Immature natural killer cell (primary cell): Measurements from ENCODE around the gene VGLL1. TPM values are rescaled to one million over a fixed set of nuclear protein-coding genes. Genes with fewer than 3 reads are reported as not detected.

Experiments
- DNase-seq, 3 donors: peaks; one replicate each; pipeline ENCODE4 v3.0.0; 2022; ENCODE audit warnings: mixed read lengths in 1 of 3
- H3K27ac Mint-ChIP-seq, 6 donors: one replicate each; pipeline ENCODE4 v1.8.0; 2020; ENCODE audit warnings: mixed read lengths in 6 of 6, mild to moderate bottlenecking in 5 of 6, inconsistent platforms in 4 of 6, moderate library complexity in 3 of 6
- H3K27me3 Mint-ChIP-seq, 3 donors: one replicate each; pipeline ENCODE4 v1.8.0; 2020 to 2021; ENCODE audit warnings: low read depth in 3 of 3, mild to moderate bottlenecking in 3 of 3, mixed read lengths in 3 of 3, moderate library complexity in 3 of 3, inconsistent platforms in 1 of 3
- H3K36me3 Mint-ChIP-seq, 3 donors: one replicate each; pipeline ENCODE4 v1.8.0; 2020; ENCODE audit warnings: mixed read lengths in 3 of 3, inconsistent platforms in 2 of 3, mild to moderate bottlenecking in 2 of 3
- H3K4me1 Mint-ChIP-seq, 2 donors: one replicate each; pipeline ENCODE4 v1.8.0; 2020; ENCODE audit warnings: inconsistent platforms in 2 of 2, mild to moderate bottlenecking in 2 of 2, mixed read lengths in 2 of 2, moderate library complexity in 1 of 2
- H3K4me3 Mint-ChIP-seq, 5 donors: one replicate each; pipeline ENCODE4 v1.8.0; 2020; ENCODE audit warnings: mild to moderate bottlenecking in 5 of 5, mixed read lengths in 5 of 5, inconsistent platforms in 3 of 5, moderate library complexity in 3 of 5
- H3K9me3 Mint-ChIP-seq, 6 donors: one replicate each; pipeline ENCODE4 v1.8.0; 2020; ENCODE audit warnings: mild to moderate bottlenecking in 6 of 6, mixed read lengths in 6 of 6, inconsistent platforms in 4 of 6, moderate library complexity in 3 of 6
- polyA plus RNA-seq, 3 donors: library from polyadenylated mRNA; unstranded; fragments of 300-500 nt; fragmentation: Illumina TruSeq; gene quantifications; one replicate each; pipeline ENCODE4 v1.2.3, GENCODE V29; 2021

The VGLL1 gene
- polyA plus RNA-seq = not detected

GRCh38 chrX:136531951-136532350, at the start of gene VGLL1:
Gene VGLL1 (plus strand): TSS chrX:136532215. CDS start chrX:136536021, 3,806 bp downstream.
- Mint-ChIP-seq H3K4me3 (no peak within 1 kb of the TSS), H3K36me3 (peaks cover 0 to 4% (median 0%) of the 10 kb centered on the region in 3 donors), H3K4me1 (no peaks in the 10 kb centered on the region), H3K27me3 (peaks cover 4 to 15% (median 4%) of the 10 kb centered on the region in 3 donors), H3K27ac (no peak within 1 kb of the TSS), H3K9me3 (peaks cover 0 to 2% (median 0%) of the 10 kb centered on the region in 6 donors)
- DNase-seq = no peak

- peaks cover 0 to 2% (median 0%) of the 10 kb centered on the region in 6 donors for H3K9me3 Mint-ChIP-seq
- H3K27me3 Mint-ChIP-seq = peaks cover 5 to 26% (median 8%) of the 10 kb centered on the region in 3 donors
- H3K4me3 Mint-ChIP-seq = no peak within 1 kb of the TSS
- H3K36me3 Mint-ChIP-seq = no peaks in the 10 kb centered on the region
- H3K4me1 Mint-ChIP-seq = no peaks in the 10 kb centered on the region
- no peak within 1 kb of the TSS for H3K27ac Mint-ChIP-seq
- no peak for DNase-seq
Measured at GRCh38 chrX:136487647-136488046, 44.4 kb upstream of the VGLL1 start, which contains the start of gene BRS3. Gene BRS3 (plus strand): TSS chrX:136487947. CDS start chrX:136488115, 168 bp downstream.

- no peak overlapping the region for H3K27ac Mint-ChIP-seq
- DNase-seq = no peak
- no peak overlapping the region for H3K4me3 Mint-ChIP-seq
- no peaks in the 10 kb centered on the region for H3K4me1 Mint-ChIP-seq
- H3K9me3 Mint-ChIP-seq = no peaks in the 10 kb centered on the region
- H3K27me3 Mint-ChIP-seq = peaks cover 2 to 26% (median 8%) of the 10 kb centered on the region in 3 donors
- no peaks in the 10 kb centered on the region for H3K36me3 Mint-ChIP-seq
Measured at GRCh38 chrX:136488706-136489105, 43.3 kb upstream of the VGLL1 start.

- Mint-ChIP-seq H3K27me3 (peaks cover 2 to 32% (median 12%) of the 10 kb centered on the region in 3 donors), H3K9me3 (no peaks in the 10 kb centered on the region), H3K4me3 (no peak overlapping the region), H3K36me3 (no peaks in the 10 kb centered on the region), H3K27ac (no peak overlapping the region), H3K4me1 (peaks cover 6% of the 10 kb centered on the region in 2 donors)
- no peak for DNase-seq
Measured at GRCh38 chrX:136491832-136492231, 40.2 kb upstream of the VGLL1 start.

GRCh38 chrX:136493011-136493410, 39.0 kb upstream of the VGLL1 start:
- Mint-ChIP-seq H3K4me1 (peaks cover 8 to 9% of the 10 kb centered on the region in 2 donors), H3K9me3 (no peaks in the 10 kb centered on the region), H3K36me3 (no peaks in the 10 kb centered on the region), H3K4me3 (no peak overlapping the region), H3K27me3 (peaks cover 2 to 30% (median 14%) of the 10 kb centered on the region in 3 donors), H3K27ac (no peak overlapping the region)
- no peak for DNase-seq

- Mint-ChIP-seq H3K27ac (peak overlapping the region in 2 of 6 donors; percentile 35 to 57), H3K4me3 (peak overlapping the region in 1 of 5 donors; percentile 1), H3K27me3 (peaks cover 2 to 19% (median 14%) of the 10 kb centered on the region in 3 donors), H3K9me3 (no peaks in the 10 kb centered on the region), H3K36me3 (no peaks in the 10 kb centered on the region), H3K4me1 (peaks cover 18 to 24% of the 10 kb centered on the region in 2 donors)
- no peak for DNase-seq
Measured at GRCh38 chrX:136495043-136495442, 37.0 kb upstream of the VGLL1 start.

GRCh38 chrX:136496186-136496763, 35.7 kb upstream of the VGLL1 start:
- Mint-ChIP-seq H3K27me3 (peaks cover 2 to 14% (median 14%) of the 10 kb centered on the region in 3 donors), H3K4me3 (peak overlapping the region; percentile 90 to 97 (median 92)), H3K36me3 (peaks cover 0 to 2% (median 0%) of the 10 kb centered on the region in 3 donors), H3K4me1 (peaks cover 18 to 24% of the 10 kb centered on the region in 2 donors), H3K27ac (peak overlapping the region; percentile 96 to 97 (median 97)), H3K9me3 (no peaks in the 10 kb centered on the region)
- DNase-seq = no peak

GRCh38 chrX:136496764-136497555, 35.1 kb upstream of the VGLL1 start:
- peak overlapping the region; percentile 96 to 97 (median 97) for H3K27ac Mint-ChIP-seq
- H3K4me3 Mint-ChIP-seq = peak overlapping the region; percentile 90 to 97 (median 92)
- H3K4me1 Mint-ChIP-seq = peaks cover 18 to 24% of the 10 kb centered on the region in 2 donors
- peaks cover 2 to 11% (median 11%) of the 10 kb centered on the region in 3 donors for H3K27me3 Mint-ChIP-seq
- H3K36me3 Mint-ChIP-seq = peaks cover 0 to 2% (median 0%) of the 10 kb centered on the region in 3 donors
- H3K9me3 Mint-ChIP-seq = no peaks in the 10 kb centered on the region
- DNase-seq = peak; percentile 83 to 87 (median 87)

- peak within 1 kb of the TSS; percentile 91 to 97 (median 93) for H3K4me3 Mint-ChIP-seq
- peaks cover 0 to 2% (median 0%) of the 10 kb centered on the region in 3 donors for H3K36me3 Mint-ChIP-seq
- peaks cover 2 to 8% (median 7%) of the 10 kb centered on the region in 3 donors for H3K27me3 Mint-ChIP-seq
- no peak for DNase-seq
- peaks cover 18 to 24% of the 10 kb centered on the region in 2 donors for H3K4me1 Mint-ChIP-seq
- no peaks in the 10 kb centered on the region for H3K9me3 Mint-ChIP-seq
- H3K27ac Mint-ChIP-seq = peak within 1 kb of the TSS; percentile 96 to 97 (median 97)
Measured at GRCh38 chrX:136497556-136498052, 34.4 kb upstream of the VGLL1 start, which contains the start of gene HTATSF1. Gene HTATSF1 (plus strand): TSS chrX:136497592. CDS start chrX:136497685, 93 bp downstream.

- no peaks in the 10 kb centered on the region for H3K9me3 Mint-ChIP-seq
- H3K4me3 Mint-ChIP-seq = no peak overlapping the region
- peaks cover 0 to 2% (median 0%) of the 10 kb centered on the region in 3 donors for H3K27me3 Mint-ChIP-seq
- no peaks in the 10 kb centered on the region for H3K36me3 Mint-ChIP-seq
- DNase-seq = no peak
- H3K4me1 Mint-ChIP-seq = peaks cover 0 to 6% of the 10 kb centered on the region in 2 donors
- H3K27ac Mint-ChIP-seq = no peak overlapping the region
Measured at GRCh38 chrX:136519069-136519468, 12.9 kb upstream of the VGLL1 start.

- H3K9me3 Mint-ChIP-seq = peaks cover 0 to 1% (median 0%) of the 10 kb centered on the region in 6 donors
Measured at GRCh38 chrX:136523770-136524169, 8.2 kb upstream of the VGLL1 start.

GRCh38 chrX:136525738-136526606, 6.0 kb upstream of the VGLL1 start:
- Mint-ChIP-seq H3K36me3 (peaks cover 0 to 9% (median 0%) of the 10 kb centered on the region in 3 donors), H3K27ac (no peak overlapping the region), H3K9me3 (peaks cover 0 to 1% (median 0%) of the 10 kb centered on the region in 6 donors), H3K27me3 (peaks cover 1 to 8% (median 6%) of the 10 kb centered on the region in 3 donors), H3K4me1 (peaks cover 0 to 6% of the 10 kb centered on the region in 2 donors), H3K4me3 (no peak overlapping the region)
- DNase-seq = no peak

More at GRCh38 chrX:136523770-136524169, 8.2 kb upstream of the VGLL1 start:
- Mint-ChIP-seq H3K4me3 (no peak overlapping the region), H3K27ac (no peak overlapping the region), H3K4me1 (peaks cover 0 to 6% of the 10 kb centered on the region in 2 donors), H3K27me3 (peaks cover 0 to 5% (median 5%) of the 10 kb centered on the region in 3 donors), H3K36me3 (peaks cover 0 to 5% (median 0%) of the 10 kb centered on the region in 3 donors)
- no peak for DNase-seq
